SK-N-MC (cell line): ENCODE results near the gene DDX27.

Experiments used
- EZH2 ChIP-seq: fragments of 200-600 bp; sonication (generic); IDR thresholded peaks from one replicate; pipeline ENCODE4 v1.6.1; 2017; ENCODE audit warnings: antibody characterized with exemption
- POLR2AphosphoS5 ChIP-seq: IDR thresholded peaks from 2 replicates; pipeline ENCODE4 v1.6.1; 2012; ENCODE audit warnings: mild to moderate bottlenecking, low read depth, low read length, borderline replicate concordance

GRCh38 chr20:49291200-49291599, 72.0 kb downstream of the DDX27 start:
- TF ChIP-seq EZH2: no peak
- no peak for TF ChIP-seq POLR2AphosphoS5
